IMR-90 (cell line): Measurements from ENCODE around the gene PRKCA. TPM values are rescaled to one million over a fixed set of nuclear protein-coding genes. Genes with fewer than 3 reads are reported as not detected.

ENCODE experiments used
- ATAC-seq: fragments of 200-7000 bp; cut with Tn5 transposase; 2 replicates; pipeline ENCODE4 v1.9.1; 2020; ENCODE audit warnings: low read depth, mild to moderate bottlenecking, moderate library complexity
- BruUV-seq: library from RNA; stranded (reverse); fragments of 400-500 nt; replicated peaks from 2 replicates; lab custom pipeline; 2021; lab: Mats Ljungman, UMichigan
- CTCF ChIA-PET: fragments of 300-600 bp; formaldehyde crosslinking; extraction: SDS; loops from one replicate; lab custom pipeline; 2021; ENCODE audit warnings: antibody characterized with exemption; lab: Yijun Ruan, JAX
- POLR2A ChIA-PET: fragments of 300-600 bp; sonication (Branson Sonifier 250); formaldehyde crosslinking; loops from one replicate; lab custom pipeline; 2022; ENCODE audit warnings: antibody characterized with exemption; ENCODE audit not compliant: unreplicated experiment; lab: Charles Lee
- DNase-seq: peaks from one replicate; pipeline ENCODE4 v3.0.0; 2013
- H2AFZ ChIP-seq: replicated peaks from 2 replicates; pipeline ENCODE3; 2013; ENCODE audit warnings: low read length, mild to moderate bottlenecking; ENCODE audit not compliant: poor library complexity
- H2AK5ac ChIP-seq: 2 replicates; pipeline ENCODE4 v1.6.1; 2013; ENCODE audit warnings: low read depth, low read length, inconsistent platforms
- H2AK9ac ChIP-seq: replicated peaks from 2 replicates; pipeline ENCODE3; 2013; ENCODE audit warnings: mild to moderate bottlenecking, low read depth, low read length, moderate library complexity; ENCODE audit not compliant: poor library complexity
- H2BK120ac ChIP-seq: 2 replicates; pipeline ENCODE4 v1.6.1; 2013; ENCODE audit warnings: low read depth, low read length, inconsistent platforms
- H2BK15ac ChIP-seq: 3 replicates; pipeline ENCODE4 v1.6.1; 2013; ENCODE audit warnings: low read depth, low read length, inconsistent platforms
- H2BK20ac ChIP-seq: 2 replicates; pipeline ENCODE4 v1.6.1; 2013; ENCODE audit warnings: low read depth, mild to moderate bottlenecking, inconsistent platforms, low read length, moderate library complexity
- H2BK5ac ChIP-seq: 2 replicates; pipeline ENCODE4 v1.6.1; 2013; ENCODE audit warnings: mild to moderate bottlenecking, low read depth, low read length, inconsistent platforms; ENCODE audit not compliant: poor library complexity, severe bottlenecking
- H3K14ac ChIP-seq: replicated peaks from 2 replicates; pipeline ENCODE4 v1.6.1; 2013; ENCODE audit warnings: low read depth, low read length, inconsistent platforms
- H3K18ac ChIP-seq: 2 replicates; pipeline ENCODE4 v1.6.1; 2013; ENCODE audit warnings: low read depth, low read length, control low read depth
- H3K23ac ChIP-seq: 2 replicates; pipeline ENCODE4 v1.6.1; 2013; ENCODE audit warnings: low read depth, low read length, inconsistent platforms
- H3K27ac ChIP-seq: 2 replicates; pipeline ENCODE4 v1.5.1; 2013; ENCODE audit warnings: mild to moderate bottlenecking, control low read depth, low read length; ENCODE audit not compliant: insufficient read depth
- H3K27me3 ChIP-seq: 2 replicates; pipeline ENCODE4 v1.6.1; 2013; ENCODE audit warnings: low read length; ENCODE audit not compliant: control insufficient read depth, insufficient read depth
- H3K36me3 ChIP-seq: 2 replicates; pipeline ENCODE4 v1.6.1; 2013; ENCODE audit warnings: low read length, mixed read lengths; ENCODE audit not compliant: control insufficient read depth, insufficient read depth
- H3K4ac ChIP-seq: 2 replicates; pipeline ENCODE4 v1.6.1; 2013; ENCODE audit warnings: low read depth, low read length, inconsistent platforms
- H3K4me1 ChIP-seq: 2 replicates; pipeline ENCODE4 v1.6.1; 2013; ENCODE audit warnings: low read length, mixed read lengths; ENCODE audit not compliant: control insufficient read depth, insufficient read depth
- H3K4me2 ChIP-seq: 2 replicates; pipeline ENCODE4 v1.6.1; 2013; ENCODE audit warnings: low read depth, mild to moderate bottlenecking, control low read depth, low read length, moderate library complexity
- H3K4me3 ChIP-seq: 2 replicates; pipeline ENCODE4 v1.5.1; 2013; ENCODE audit warnings: low read depth, mild to moderate bottlenecking, control low read depth, low read length, moderate library complexity; ENCODE audit not compliant: insufficient read depth
- H3K56ac ChIP-seq: 2 replicates; pipeline ENCODE4 v1.6.1; 2013; ENCODE audit warnings: low read length, inconsistent platforms; ENCODE audit not compliant: insufficient read depth; ENCODE audit errors: extremely low read depth
- H3K79me1 ChIP-seq, 2 experiments: 2 replicates each; pipeline ENCODE4 v1.6.1; 2013; ENCODE audit warnings: low read length in 2 of 2, inconsistent platforms in 1 of 2, low read depth in 1 of 2
- H3K9ac ChIP-seq: 2 replicates; pipeline ENCODE4 v1.6.1; 2013; ENCODE audit warnings: low read depth, low read length, control low read depth
- H3K9me1 ChIP-seq: 2 replicates; pipeline ENCODE4 v1.6.1; 2013; ENCODE audit warnings: low read length, inconsistent platforms; ENCODE audit not compliant: insufficient read depth
- H3K9me3 ChIP-seq: 2 replicates; pipeline ENCODE4 v1.6.1; 2013; ENCODE audit warnings: low read length; ENCODE audit not compliant: control insufficient read depth, insufficient read depth
- H4K20me1 ChIP-seq: 2 replicates; pipeline ENCODE4 v1.6.1; 2013; ENCODE audit warnings: low read length, inconsistent platforms; ENCODE audit not compliant: insufficient read depth
- H4K5ac ChIP-seq: 2 replicates; pipeline ENCODE4 v1.6.1; 2013; ENCODE audit warnings: mild to moderate bottlenecking, low read depth, low read length, control low read depth
- H4K8ac ChIP-seq, 2 experiments: 2 replicates each; pipeline ENCODE4 v1.6.1; 2013; ENCODE audit warnings: low read depth in 2 of 2, low read length in 2 of 2, control low read depth in 1 of 2, inconsistent platforms in 1 of 2
- H4K91ac ChIP-seq: 2 replicates; pipeline ENCODE4 v1.6.1; 2013; ENCODE audit warnings: low read depth, low read length, inconsistent platforms; ENCODE audit not compliant: insufficient read depth
- WGBS, 2 experiments: methylation state at CpG; one replicate each; pipeline versions ENCODE4 v1.1.5 to v1.1.7; 2013; ENCODE audit warnings: missing lambda C conversion rate in 2 of 2; ENCODE audit not compliant: insufficient read length in 1 of 2; ENCODE audit errors: extremely low coverage in 2 of 2; 5-methylcytosine and 5-hydroxymethylcytosine counted together
- dilution Hi-C: fragments of 300-500 bp; cut with HindIII; formaldehyde crosslinking; loops from one replicate; pipeline ENCODE4 v1.14.3; 2018; ENCODE audit warnings: low sequenced_read_pairs; ENCODE audit not compliant: unreplicated experiment
- in situ Hi-C: fragments of 300-500 bp; cut with MboI; formaldehyde crosslinking; loops from 3 replicates; pipeline ENCODE4 v1.14.3; 2019; ENCODE audit warnings: low sequenced_read_pairs, inconsistent platforms, mixed read lengths
- intact Hi-C: fragments of 100-400 bp; cut with micrococcal nuclease; formaldehyde crosslinking; loops from 2 replicates; pipeline ENCODE4 v1.10.0; 2022
- polyA plus RNA-seq, 3 experiments: library from polyadenylated mRNA; depleted of rRNA; stranded (reverse); fragments of >200 nt; gene quantifications; 2 replicates each; pipeline ENCODE4 v1.2.3, GENCODE V29; 2012; ENCODE audit warnings: low replicate concordance in 1 of 3
- total RNA-seq: library from RNA; depleted of rRNA; stranded (reverse); fragments of >200 nt; gene quantifications from 2 replicates; pipeline ENCODE4 v1.2.3, GENCODE V29; 2012
- TF ChIP-seq, protein P1 (sequence below): fragments of 150-350 bp; IDR thresholded peaks from 2 replicates; pipeline ENCODE4 v1.6.1; 2017; ENCODE audit warnings: mild to moderate bottlenecking, antibody characterized with exemption, low read length, low read depth

Gene PRKCA
- total and polyA plus RNA-seq, 2 of the 4 experiments (the other 2 are of a cell fraction): 31.0 to 46.0 TPM

DNA sequence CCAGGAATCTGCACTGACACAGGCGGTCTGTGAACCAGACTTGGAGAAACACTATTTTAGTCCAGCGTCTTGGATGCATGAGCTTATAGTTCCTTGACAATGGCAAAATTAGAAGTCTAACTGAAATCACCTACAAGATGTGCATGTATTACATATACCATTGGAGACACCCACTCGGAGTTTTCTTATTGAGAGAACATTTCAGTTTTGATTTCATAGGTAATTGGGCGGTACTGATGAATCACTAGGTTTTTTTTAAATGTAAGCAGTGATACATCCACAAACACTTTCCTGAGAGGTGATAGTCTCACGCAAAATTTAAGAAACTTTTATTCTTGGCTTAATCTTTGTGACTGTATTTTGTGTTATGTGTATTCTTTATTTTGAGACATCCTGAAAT is 69.8 kb downstream of the PRKCA start:
- in situ Hi-C loops: no loop called here
- no peak for DNase-seq
- Histone ChIP-seq H2BK5ac (no peak overlapping the region), H2AK9ac (no peak overlapping the region), H4K20me1 (peaks cover 49% of the 10 kb centered on the region), H3K56ac (no peak overlapping the region), H3K27ac (no peak overlapping the region), H4K91ac (no peak overlapping the region), H3K4me2 (no peak overlapping the region), H3K9ac (no peak overlapping the region), H2BK15ac (no peak overlapping the region), H3K4me1 (peaks cover 14% of the 10 kb centered on the region), H2AFZ (no peak overlapping the region), H4K5ac (no peak overlapping the region), H3K4me3 (no peak overlapping the region), H3K27me3 (no peaks in the 10 kb centered on the region), H2BK20ac (no peak overlapping the region), H3K9me3 (no peaks in the 10 kb centered on the region), H3K23ac (no peak overlapping the region), H2BK120ac (no peak overlapping the region), H4K8ac (no peak overlapping the region), H3K79me1 (peaks cover 37 to 79% of the 10 kb centered on the region in 2 experiments), H3K9me1 (peaks cover 27% of the 10 kb centered on the region), H3K14ac (no peak overlapping the region), H3K4ac (no peak overlapping the region), H2AK5ac (no peak overlapping the region), H3K18ac (no peak overlapping the region), H3K36me3 (no peaks in the 10 kb centered on the region; the same call in none of the 2 replicates)
- ChIA-PET CTCF (no interaction called here), POLR2A (no interaction called here)
- dilution Hi-C loops: no loop called here
- ATAC-seq: no peak
- no TSS peak for BruUV-seq
- TF ChIP-seq, protein P1, sequence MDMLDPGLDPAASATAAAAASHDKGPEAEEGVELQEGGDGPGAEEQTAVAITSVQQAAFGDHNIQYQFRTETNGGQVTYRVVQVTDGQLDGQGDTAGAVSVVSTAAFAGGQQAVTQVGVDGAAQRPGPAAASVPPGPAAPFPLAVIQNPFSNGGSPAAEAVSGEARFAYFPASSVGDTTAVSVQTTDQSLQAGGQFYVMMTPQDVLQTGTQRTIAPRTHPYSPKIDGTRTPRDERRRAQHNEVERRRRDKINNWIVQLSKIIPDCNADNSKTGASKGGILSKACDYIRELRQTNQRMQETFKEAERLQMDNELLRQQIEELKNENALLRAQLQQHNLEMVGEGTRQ: no peak
- no CpG with 5 or more reads among the region's 5 CpGs for WGBS, 2 experiments
- intact Hi-C loops: no loop called here
